Panc1 (cell line): Measurements from ENCODE around the gene SLC35E2B.

Experiments used
- SIN3A ChIP-seq: IDR thresholded peaks from 2 replicates; pipeline ENCODE4 v1.6.1; 2012; ENCODE audit warnings: low read depth, mild to moderate bottlenecking, low read length, moderate library complexity, borderline replicate concordance; ENCODE audit not compliant: insufficient read depth
- TF ChIP-seq, protein P1 (sequence below): fragments of 450-650 bp; IDR thresholded peaks from 2 replicates; pipeline ENCODE4 v1.5.1; 2017; ENCODE audit warnings: mild to moderate bottlenecking
- TF ChIP-seq, protein P2 (sequence below), 2 experiments: IDR thresholded peaks; 2 replicates each; pipeline ENCODE4 v1.6.1; 2011 to 2012; ENCODE audit warnings: low read depth in 2 of 2, control low read depth in 1 of 2, low read length in 1 of 2, mild to moderate bottlenecking in 1 of 2, moderate library complexity in 1 of 2; ENCODE audit not compliant: insufficient read depth in 1 of 2

DNA sequence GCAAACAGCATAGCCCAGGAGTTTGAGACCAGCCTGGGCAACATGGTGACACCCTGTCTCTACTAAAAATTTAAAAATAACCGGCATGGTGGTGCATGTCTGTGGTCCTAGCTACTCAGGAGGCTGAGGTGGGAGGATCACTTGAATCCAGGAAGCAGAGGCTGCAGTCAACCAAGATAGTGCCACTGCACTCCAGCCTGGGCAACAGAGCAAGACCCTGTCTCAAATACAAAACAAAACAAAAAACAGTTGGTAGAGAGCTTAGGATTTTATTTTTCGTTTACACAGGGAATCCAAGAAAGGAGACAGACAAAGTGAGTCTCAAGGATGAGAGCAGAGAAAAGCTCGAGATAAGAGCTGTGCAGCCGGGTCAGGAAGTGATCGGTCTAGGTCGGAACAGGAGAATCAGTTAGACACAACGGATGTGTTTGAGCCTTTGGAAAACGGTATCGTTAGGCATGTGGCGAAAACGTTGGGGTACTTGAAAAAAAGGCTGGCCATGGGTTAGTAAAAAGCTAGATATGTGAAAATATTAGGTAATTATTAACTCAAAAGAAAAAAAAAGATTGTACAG lies 79.0 kb downstream of the SLC35E2B start:
- TF ChIP-seq, protein P1, sequence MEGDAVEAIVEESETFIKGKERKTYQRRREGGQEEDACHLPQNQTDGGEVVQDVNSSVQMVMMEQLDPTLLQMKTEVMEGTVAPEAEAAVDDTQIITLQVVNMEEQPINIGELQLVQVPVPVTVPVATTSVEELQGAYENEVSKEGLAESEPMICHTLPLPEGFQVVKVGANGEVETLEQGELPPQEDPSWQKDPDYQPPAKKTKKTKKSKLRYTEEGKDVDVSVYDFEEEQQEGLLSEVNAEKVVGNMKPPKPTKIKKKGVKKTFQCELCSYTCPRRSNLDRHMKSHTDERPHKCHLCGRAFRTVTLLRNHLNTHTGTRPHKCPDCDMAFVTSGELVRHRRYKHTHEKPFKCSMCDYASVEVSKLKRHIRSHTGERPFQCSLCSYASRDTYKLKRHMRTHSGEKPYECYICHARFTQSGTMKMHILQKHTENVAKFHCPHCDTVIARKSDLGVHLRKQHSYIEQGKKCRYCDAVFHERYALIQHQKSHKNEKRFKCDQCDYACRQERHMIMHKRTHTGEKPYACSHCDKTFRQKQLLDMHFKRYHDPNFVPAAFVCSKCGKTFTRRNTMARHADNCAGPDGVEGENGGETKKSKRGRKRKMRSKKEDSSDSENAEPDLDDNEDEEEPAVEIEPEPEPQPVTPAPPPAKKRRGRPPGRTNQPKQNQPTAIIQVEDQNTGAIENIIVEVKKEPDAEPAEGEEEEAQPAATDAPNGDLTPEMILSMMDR, result no peak
- TF ChIP-seq SIN3A, result no peak
- TF ChIP-seq, protein P2, sequence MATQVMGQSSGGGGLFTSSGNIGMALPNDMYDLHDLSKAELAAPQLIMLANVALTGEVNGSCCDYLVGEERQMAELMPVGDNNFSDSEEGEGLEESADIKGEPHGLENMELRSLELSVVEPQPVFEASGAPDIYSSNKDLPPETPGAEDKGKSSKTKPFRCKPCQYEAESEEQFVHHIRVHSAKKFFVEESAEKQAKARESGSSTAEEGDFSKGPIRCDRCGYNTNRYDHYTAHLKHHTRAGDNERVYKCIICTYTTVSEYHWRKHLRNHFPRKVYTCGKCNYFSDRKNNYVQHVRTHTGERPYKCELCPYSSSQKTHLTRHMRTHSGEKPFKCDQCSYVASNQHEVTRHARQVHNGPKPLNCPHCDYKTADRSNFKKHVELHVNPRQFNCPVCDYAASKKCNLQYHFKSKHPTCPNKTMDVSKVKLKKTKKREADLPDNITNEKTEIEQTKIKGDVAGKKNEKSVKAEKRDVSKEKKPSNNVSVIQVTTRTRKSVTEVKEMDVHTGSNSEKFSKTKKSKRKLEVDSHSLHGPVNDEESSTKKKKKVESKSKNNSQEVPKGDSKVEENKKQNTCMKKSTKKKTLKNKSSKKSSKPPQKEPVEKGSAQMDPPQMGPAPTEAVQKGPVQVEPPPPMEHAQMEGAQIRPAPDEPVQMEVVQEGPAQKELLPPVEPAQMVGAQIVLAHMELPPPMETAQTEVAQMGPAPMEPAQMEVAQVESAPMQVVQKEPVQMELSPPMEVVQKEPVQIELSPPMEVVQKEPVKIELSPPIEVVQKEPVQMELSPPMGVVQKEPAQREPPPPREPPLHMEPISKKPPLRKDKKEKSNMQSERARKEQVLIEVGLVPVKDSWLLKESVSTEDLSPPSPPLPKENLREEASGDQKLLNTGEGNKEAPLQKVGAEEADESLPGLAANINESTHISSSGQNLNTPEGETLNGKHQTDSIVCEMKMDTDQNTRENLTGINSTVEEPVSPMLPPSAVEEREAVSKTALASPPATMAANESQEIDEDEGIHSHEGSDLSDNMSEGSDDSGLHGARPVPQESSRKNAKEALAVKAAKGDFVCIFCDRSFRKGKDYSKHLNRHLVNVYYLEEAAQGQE (IDR thresholded peaks at IDR 0.05; ENCODE audit: insufficient read depth in 1 of 2, low read depth in 2 of 2, low read length in 1 of 2), result no peak
